Stimulated activated effector memory CD8-positive, alpha-beta T cell treated with anti-CD3 and anti-CD28 coated beads, Interleukin-12 subunit alpha, Interleukin-12 subunit beta, amount 100 ng/mL, for 72 hours (primary cell): ENCODE data around the gene TSKS.
A peak's percentile ranks its signal among the peaks of the same experiment; 100 is the strongest.

ENCODE experiments used
- ATAC-seq: fragments of 150-1000 bp; cut with Tn5 transposase; 2 replicates; pipeline ENCODE4 v1.10.0; 2021
- DNase-seq, 2 donors: peaks; one replicate each; pipeline ENCODE4 v3.0.0; 2021 to 2022; ENCODE audit warnings: low spot score in 2 of 2
- H3K27ac Mint-ChIP-seq: one replicate; pipeline ENCODE4 v1.8.0; 2022; ENCODE audit warnings: mild to moderate bottlenecking, mixed read lengths
- H3K36me3 Mint-ChIP-seq: one replicate; pipeline ENCODE4 v1.8.0; 2022; ENCODE audit warnings: mild to moderate bottlenecking, mixed read lengths
- H3K4me1 Mint-ChIP-seq: one replicate; pipeline ENCODE4 v1.8.0; 2022; ENCODE audit warnings: mixed read lengths
- H3K4me3 Mint-ChIP-seq: one replicate; pipeline ENCODE4 v1.8.0; 2022; ENCODE audit warnings: mild to moderate bottlenecking, mixed read lengths
- H3K9me3 Mint-ChIP-seq: one replicate; pipeline ENCODE4 v1.8.0; 2022; ENCODE audit warnings: mixed read lengths

The TSKS gene

DNA sequence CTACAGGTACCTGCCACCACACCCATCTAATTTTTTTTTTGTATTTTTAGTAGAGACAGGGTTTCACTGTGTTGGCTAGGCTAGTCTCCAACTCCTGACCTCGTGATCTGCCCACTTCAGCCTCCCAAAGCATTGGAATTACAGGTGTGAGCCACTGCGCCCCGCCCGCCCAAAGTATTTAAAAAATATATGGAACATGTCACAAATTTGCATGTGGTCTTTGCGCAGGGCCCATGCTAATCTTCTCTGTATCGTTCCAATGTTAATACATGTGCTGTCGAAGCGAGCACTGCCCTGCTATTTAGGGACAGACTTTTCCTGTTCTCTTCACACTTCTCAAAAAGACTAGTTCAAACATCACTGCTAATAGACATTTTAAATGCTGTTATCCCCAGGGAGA, 1.2 kb upstream of the TSKS start:
- Mint-ChIP-seq H3K4me3 (peak overlapping the region; percentile 6), H3K36me3 (peaks cover 8% of the 10 kb centered on the region)

DNA sequence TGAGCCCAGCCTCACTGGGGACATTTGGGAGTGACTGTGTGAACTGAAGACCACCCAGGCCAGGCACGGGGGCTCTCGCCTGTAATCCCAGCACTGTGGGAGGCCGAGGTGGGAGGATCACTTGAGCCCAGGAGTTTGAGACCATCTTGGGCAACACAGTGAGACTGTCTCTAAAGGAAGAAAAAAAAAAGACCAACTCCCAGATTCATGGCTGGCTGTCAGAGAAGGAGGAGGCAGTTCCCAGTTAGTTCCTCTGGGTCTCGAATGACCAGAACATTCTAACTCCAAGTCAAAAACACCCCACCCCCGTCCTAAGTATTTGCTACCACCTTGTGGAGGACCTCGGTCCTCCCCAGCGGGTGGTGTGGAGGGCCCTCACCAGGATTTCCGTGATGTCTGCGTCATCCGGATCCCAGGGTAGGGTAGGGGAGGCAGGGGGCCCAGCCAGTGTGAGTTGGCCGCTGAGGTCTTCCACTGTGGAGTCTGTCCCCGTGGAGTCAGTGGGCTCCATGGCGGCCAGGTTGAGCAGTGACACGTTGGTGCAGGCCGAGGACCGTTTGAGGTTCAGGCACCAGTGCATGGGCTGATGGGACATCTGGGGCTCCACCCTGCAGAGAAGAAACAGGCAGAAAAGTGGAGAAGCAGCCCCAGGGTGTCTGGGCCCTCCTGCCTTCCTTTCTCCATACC, 1.3 kb downstream of the TSKS start:
- Mint-ChIP-seq H3K4me1 (peaks cover 8% of the 10 kb centered on the region), H3K9me3 (no peaks in the 10 kb centered on the region), H3K27ac (peak overlapping the region; percentile 65), H3K36me3 (peaks cover 8% of the 10 kb centered on the region), H3K4me3 (no peak overlapping the region)
- DNase-seq (no peak), ATAC-seq (no peak)

More for the DNA sequence above, 1.2 kb upstream of the TSKS start:
- Mint-ChIP-seq H3K9me3 (no peaks in the 10 kb centered on the region), H3K4me1 (peaks cover 26% of the 10 kb centered on the region), H3K27ac (no peak overlapping the region)
- DNase-seq (no peak), ATAC-seq (no peak)

DNA sequence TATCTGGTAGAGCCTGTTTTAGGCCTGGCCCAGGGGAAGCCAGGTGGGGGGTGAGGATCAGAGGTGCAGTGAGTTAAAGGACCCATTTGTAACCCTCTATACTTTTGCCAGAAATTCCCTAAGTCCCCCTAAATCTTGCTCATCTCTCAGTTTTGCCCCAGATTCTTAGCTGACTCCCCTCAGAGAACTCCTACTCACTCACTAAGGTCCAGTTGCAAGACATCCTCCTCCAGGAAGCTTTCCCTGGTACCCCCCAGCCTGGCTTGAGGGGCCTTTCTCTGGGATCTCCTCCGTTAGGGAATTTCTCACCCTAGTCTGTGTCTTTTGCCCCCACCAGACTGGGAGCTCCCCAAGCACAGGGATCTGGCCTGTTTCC, 1.9 kb downstream of the TSKS start:
- Mint-ChIP-seq H3K4me3 (no peak overlapping the region), H3K36me3 (peaks cover 3% of the 10 kb centered on the region), H3K27ac (peak overlapping the region; percentile 65), H3K9me3 (no peaks in the 10 kb centered on the region), H3K4me1 (peaks cover 7% of the 10 kb centered on the region)
- DNase-seq (no peak), ATAC-seq (no peak)

- no peaks in the 10 kb centered on the region for H3K36me3 Mint-ChIP-seq
- DNase-seq (no peak), ATAC-seq (no peak)
- no peak overlapping the region for H3K4me3 Mint-ChIP-seq
- H3K9me3 Mint-ChIP-seq = no peaks in the 10 kb centered on the region
- no peak overlapping the region for H3K27ac Mint-ChIP-seq
- no peaks in the 10 kb centered on the region for H3K4me1 Mint-ChIP-seq
These were observed 4.8 kb downstream of the TSKS start for GRCh38 chr19:49758292-49758691.

DNA sequence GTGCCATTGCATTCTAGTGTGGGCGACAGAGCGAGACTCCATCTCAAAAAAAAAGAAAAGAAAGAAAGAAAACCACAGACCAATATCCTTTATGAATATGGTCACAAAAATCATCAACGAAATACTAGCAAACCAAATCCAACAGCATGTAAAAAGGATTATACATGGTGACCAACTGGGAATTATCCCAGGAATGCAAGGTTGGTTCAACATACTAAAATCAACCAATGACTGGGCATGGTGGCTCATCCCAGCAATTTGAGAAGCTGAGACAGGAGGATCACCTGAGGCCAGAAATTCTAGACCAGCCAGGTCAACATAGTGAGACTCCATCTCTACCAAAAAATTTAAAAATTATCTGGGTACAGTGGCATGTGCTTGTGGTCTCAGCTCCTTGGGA, 7.2 kb downstream of the TSKS start:
- ATAC-seq = no peak
- DNase-seq = no peak
- Mint-ChIP-seq H3K36me3 (no peaks in the 10 kb centered on the region), H3K27ac (no peak overlapping the region), H3K4me1 (no peaks in the 10 kb centered on the region), H3K4me3 (no peak overlapping the region), H3K9me3 (no peaks in the 10 kb centered on the region)

DNA sequence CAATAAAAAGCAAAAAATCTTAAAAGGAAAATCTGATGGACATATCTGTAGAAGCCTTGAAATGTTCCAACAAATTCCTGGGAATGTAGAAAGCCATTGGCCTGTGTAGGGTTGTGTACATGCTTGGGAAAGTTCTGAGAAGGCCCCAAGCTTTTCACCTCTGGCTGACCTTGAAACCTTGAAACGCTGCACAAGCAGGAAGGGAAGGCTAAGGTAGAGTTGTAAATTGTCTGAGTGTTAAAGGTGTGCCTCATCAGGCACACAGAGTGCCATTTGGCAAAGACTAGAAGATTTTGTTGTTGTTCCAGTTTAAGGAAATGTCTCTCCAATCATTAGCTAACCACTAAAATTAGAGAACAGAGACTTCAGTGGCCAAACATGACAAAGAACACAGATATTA, 10.4 kb downstream of the TSKS start:
- H3K27ac Mint-ChIP-seq = no peak overlapping the region
- no peaks in the 10 kb centered on the region for H3K36me3 Mint-ChIP-seq
- H3K4me3 Mint-ChIP-seq = no peak overlapping the region
- DNase-seq = no peak
- peaks cover 5% of the 10 kb centered on the region for H3K4me1 Mint-ChIP-seq
- no peaks in the 10 kb centered on the region for H3K9me3 Mint-ChIP-seq
- ATAC-seq = no peak

- ATAC-seq (no peak), DNase-seq (no peak)
- Mint-ChIP-seq H3K36me3 (no peaks in the 10 kb centered on the region), H3K4me3 (no peak overlapping the region), H3K27ac (no peak overlapping the region), H3K9me3 (no peaks in the 10 kb centered on the region), H3K4me1 (peaks cover 5% of the 10 kb centered on the region)
These were observed 13.3 kb downstream of the TSKS start for GRCh38 chr19:49749771-49750170.

DNA sequence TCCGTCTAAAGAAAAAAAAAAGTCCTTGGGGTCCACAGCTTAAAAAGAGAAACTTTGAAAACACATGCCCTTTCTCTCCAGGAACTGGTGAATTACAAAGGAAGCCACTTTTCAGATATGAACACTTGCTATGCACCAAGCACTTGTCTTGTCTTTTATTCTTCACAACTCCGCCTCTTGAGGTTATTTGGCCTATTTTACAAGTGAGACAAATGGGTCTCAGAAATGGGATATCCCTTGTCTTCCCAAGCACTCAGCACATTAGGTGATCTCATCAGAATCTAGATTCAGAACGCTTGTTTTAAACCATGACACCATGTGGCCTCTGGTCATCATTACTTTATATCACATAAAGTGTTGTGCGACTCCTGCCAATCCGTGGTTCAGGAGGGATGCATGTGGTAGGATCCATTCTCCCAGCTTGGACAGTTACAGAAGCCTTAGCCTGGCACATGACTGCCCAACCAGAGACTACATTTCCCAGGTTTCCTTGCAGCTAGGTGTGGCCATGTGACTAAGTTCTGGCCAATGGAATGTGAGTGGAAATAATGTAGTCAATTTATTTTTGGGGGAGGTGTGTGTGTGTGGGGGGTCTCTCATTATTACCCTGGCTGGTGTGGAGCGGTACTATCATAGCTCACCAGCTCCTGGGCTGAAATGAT, 13.9 kb downstream of the TSKS start:
- H3K4me3 Mint-ChIP-seq = no peak overlapping the region
- ATAC-seq (no peak), DNase-seq (no peak)
- H3K4me1 Mint-ChIP-seq = peaks cover 5% of the 10 kb centered on the region
- peak overlapping the region; percentile 27 for H3K27ac Mint-ChIP-seq
- H3K9me3 Mint-ChIP-seq = no peaks in the 10 kb centered on the region
- no peaks in the 10 kb centered on the region for H3K36me3 Mint-ChIP-seq

GRCh38 chr19:49746206-49746958, 16.7 kb downstream of the TSKS start:
- Mint-ChIP-seq H3K9me3 (no peaks in the 10 kb centered on the region), H3K36me3 (no peaks in the 10 kb centered on the region), H3K27ac (no peak overlapping the region), H3K4me3 (no peak overlapping the region), H3K4me1 (peaks cover 5% of the 10 kb centered on the region)
- DNase-seq (peak in 1 of 2 donors; percentile 66), ATAC-seq (peak; percentile 67)

GRCh38 chr19:49744946-49745381, 18.1 kb downstream of the TSKS start:
- ATAC-seq (no peak), DNase-seq (no peak)
- H3K27ac Mint-ChIP-seq = no peak overlapping the region
- H3K4me1 Mint-ChIP-seq = peaks cover 5% of the 10 kb centered on the region
- H3K9me3 Mint-ChIP-seq = no peaks in the 10 kb centered on the region
- no peaks in the 10 kb centered on the region for H3K36me3 Mint-ChIP-seq
- H3K4me3 Mint-ChIP-seq = no peak overlapping the region

DNA sequence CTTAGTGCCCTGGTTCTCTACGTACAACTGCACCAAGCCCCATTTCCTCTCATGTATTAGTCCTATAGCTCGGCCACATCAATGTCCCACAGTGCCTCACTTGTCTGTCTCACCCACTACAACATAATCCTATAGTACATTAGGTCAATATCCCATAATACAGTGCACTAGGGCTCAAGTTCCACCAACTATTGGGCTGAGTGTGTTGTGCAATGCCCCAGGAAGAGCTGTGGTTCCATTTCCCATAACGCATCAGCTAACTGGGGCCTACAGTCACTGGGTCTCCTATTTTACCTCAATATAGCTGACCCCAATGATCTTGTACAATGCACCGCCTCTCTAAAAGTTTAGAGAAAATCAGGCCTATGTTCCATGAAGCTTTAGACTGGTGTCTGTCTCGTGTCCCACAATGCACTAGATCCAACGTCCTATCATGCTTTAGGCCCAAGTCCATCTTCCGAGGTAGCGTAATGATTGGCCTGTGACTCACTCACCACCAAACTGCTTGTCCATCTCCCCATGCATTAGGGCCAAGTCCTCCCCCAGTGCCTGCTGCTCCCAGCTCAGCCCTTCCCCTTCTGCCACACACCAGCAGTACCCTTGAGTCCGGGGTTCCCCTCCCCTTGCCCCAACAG, 21.8 kb downstream of the TSKS start:
- no peak for DNase-seq
- no peak overlapping the region for H3K27ac Mint-ChIP-seq
- no peaks in the 10 kb centered on the region for H3K36me3 Mint-ChIP-seq
- ATAC-seq = no peak
- H3K4me1 Mint-ChIP-seq = peaks cover 7% of the 10 kb centered on the region
- no peak overlapping the region for H3K4me3 Mint-ChIP-seq
- no peaks in the 10 kb centered on the region for H3K9me3 Mint-ChIP-seq

- DNase-seq = no peak
- Mint-ChIP-seq H3K9me3 (no peaks in the 10 kb centered on the region), H3K4me1 (peaks cover 7% of the 10 kb centered on the region), H3K4me3 (no peak overlapping the region), H3K27ac (no peak overlapping the region), H3K36me3 (no peaks in the 10 kb centered on the region)
- ATAC-seq = no peak
These were observed 23.2 kb downstream of the TSKS start for GRCh38 chr19:49739933-49740332.

GRCh38 chr19:49739098-49739497, 24.0 kb downstream of the TSKS start:
- peaks cover 7% of the 10 kb centered on the region for H3K4me1 Mint-ChIP-seq
- H3K4me3 Mint-ChIP-seq = no peak overlapping the region
- no peak overlapping the region for H3K27ac Mint-ChIP-seq
- no peaks in the 10 kb centered on the region for H3K9me3 Mint-ChIP-seq
- no peak for DNase-seq
- ATAC-seq = no peak
- H3K36me3 Mint-ChIP-seq = no peaks in the 10 kb centered on the region

GRCh38 chr19:49738268-49738667, 24.8 kb downstream of the TSKS start:
- ATAC-seq (no peak), DNase-seq (no peak)
- Mint-ChIP-seq H3K36me3 (no peaks in the 10 kb centered on the region), H3K4me1 (peaks cover 7% of the 10 kb centered on the region), H3K9me3 (no peaks in the 10 kb centered on the region), H3K4me3 (no peak overlapping the region), H3K27ac (no peak overlapping the region)

- Mint-ChIP-seq H3K27ac (no peak overlapping the region), H3K36me3 (no peaks in the 10 kb centered on the region), H3K9me3 (no peaks in the 10 kb centered on the region), H3K4me1 (no peaks in the 10 kb centered on the region), H3K4me3 (no peak overlapping the region)
- no peak for ATAC-seq
- no peak for DNase-seq
These were observed 32.9 kb downstream of the TSKS start for GRCh38 chr19:49730166-49730565.
